ENCODE data around the gene TNS4. TPM values are rescaled to one million over a fixed set of nuclear protein-coding genes. Genes with fewer than 3 reads are reported as not detected.

The TNS4 gene
- total RNA-seq, 1 donor from 2014 or later: not detected

- Mint-ChIP-seq H3K36me3 (no peaks in the 10 kb centered on the region), H3K4me1 (peaks cover 23% of the 10 kb centered on the region), H3K9me3 (peaks cover 13% of the 10 kb centered on the region), H3K27me3 (ENCODE audit: insufficient read depth, low read depth) (peaks cover 19% of the 10 kb centered on the region), H3K27ac (no peak overlapping the region), H3K4me3 (peak overlapping the region; percentile 29)
- Histone ChIP-seq H3K4me2 (no peak overlapping the region), H3K27me3 (no peaks in the 10 kb centered on the region), H3F3A (ENCODE audit: low read depth) (no peaks in the 10 kb centered on the region), H3K36me3 (no peaks in the 10 kb centered on the region), H3K4me1 (peaks cover 4% of the 10 kb centered on the region), H3K4me3 (no peak overlapping the region), H2AFZ (replicated peaks) (no peak overlapping the region), H3K79me2 (ENCODE audit: low read depth) (no peaks in the 10 kb centered on the region), H3K9ac (no peak overlapping the region), H3K9me3 (ENCODE audit: low read depth) (no peaks in the 10 kb centered on the region), H3K27ac (no peak overlapping the region), H4K20me1 (ENCODE audit: low read depth) (no peaks in the 10 kb centered on the region)
- TF ChIP-seq EZH2phosphoT487 (IDR thresholded peaks at IDR 0.05): no peak
- TF ChIP-seq CTCF (IDR thresholded peaks at IDR 0.05): no peak
- TF ChIP-seq EZH2 (IDR thresholded peaks at IDR 0.05): no peak
- no peak for DNase-seq (ENCODE audit: low spot score)
Observed at GRCh38 chr17:40473573-40474365, 27.7 kb downstream of the TNS4 start.

DNA sequence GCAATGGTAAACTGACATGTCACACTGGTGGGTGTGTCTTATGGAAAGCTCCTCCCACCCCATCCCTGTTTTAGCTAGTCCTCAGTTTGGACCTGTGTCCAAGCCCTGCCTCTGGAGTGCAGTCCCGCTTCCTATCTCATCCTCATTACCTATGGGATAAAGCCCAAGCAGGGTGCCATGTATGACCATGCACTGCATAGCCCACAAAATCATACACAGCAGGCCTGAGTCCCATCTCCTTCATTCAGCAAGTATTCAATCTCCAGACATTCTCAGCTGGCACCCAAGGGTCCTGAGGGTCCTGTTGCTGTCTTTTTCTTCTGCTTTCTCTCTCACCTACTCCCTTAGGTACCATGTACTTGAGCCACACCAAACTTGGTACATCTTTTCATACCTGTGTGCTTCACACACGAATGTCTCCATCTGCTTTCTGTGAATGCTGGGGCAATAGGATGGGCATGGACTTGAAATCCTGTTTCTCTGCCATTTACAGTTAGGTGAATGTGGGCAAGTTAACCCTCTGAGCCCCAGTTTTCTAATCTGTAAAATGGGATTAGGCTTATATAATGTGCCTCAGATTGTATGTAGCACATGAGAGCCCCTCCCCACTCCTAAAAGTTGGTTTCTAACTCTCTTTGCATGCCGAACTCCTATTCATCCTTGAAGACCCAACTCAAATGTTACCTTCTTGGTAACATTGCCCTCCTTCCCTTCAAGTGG is 28.5 kb downstream of the TNS4 start:
- Histone ChIP-seq H3K27ac (no peak overlapping the region), H3K4me1 (peaks cover 4% of the 10 kb centered on the region), H3K4me3 (no peak overlapping the region), H2AFZ (replicated peaks) (no peak overlapping the region), H4K20me1 (ENCODE audit: low read depth) (no peaks in the 10 kb centered on the region), H3K79me2 (ENCODE audit: low read depth) (no peaks in the 10 kb centered on the region), H3K27me3 (no peaks in the 10 kb centered on the region), H3K9ac (no peak overlapping the region), H3K9me3 (ENCODE audit: low read depth) (no peaks in the 10 kb centered on the region), H3F3A (ENCODE audit: low read depth) (no peaks in the 10 kb centered on the region), H3K36me3 (no peaks in the 10 kb centered on the region), H3K4me2 (no peak overlapping the region)
- TF ChIP-seq CTCF (IDR thresholded peaks at IDR 0.05) (no peak), EZH2phosphoT487 (IDR thresholded peaks at IDR 0.05) (no peak), EZH2 (IDR thresholded peaks at IDR 0.05) (no peak)
- peaks cover 13% of the 10 kb centered on the region for H3K9me3 Mint-ChIP-seq
- DNase-seq (ENCODE audit: low spot score): no peak
- no peak overlapping the region for H3K4me3 Mint-ChIP-seq
- H3K27me3 Mint-ChIP-seq (ENCODE audit: insufficient read depth, low read depth): peaks cover 24% of the 10 kb centered on the region
- peaks cover 23% of the 10 kb centered on the region for H3K4me1 Mint-ChIP-seq
- no peak overlapping the region for H3K27ac Mint-ChIP-seq
- no peaks in the 10 kb centered on the region for H3K36me3 Mint-ChIP-seq

DNA sequence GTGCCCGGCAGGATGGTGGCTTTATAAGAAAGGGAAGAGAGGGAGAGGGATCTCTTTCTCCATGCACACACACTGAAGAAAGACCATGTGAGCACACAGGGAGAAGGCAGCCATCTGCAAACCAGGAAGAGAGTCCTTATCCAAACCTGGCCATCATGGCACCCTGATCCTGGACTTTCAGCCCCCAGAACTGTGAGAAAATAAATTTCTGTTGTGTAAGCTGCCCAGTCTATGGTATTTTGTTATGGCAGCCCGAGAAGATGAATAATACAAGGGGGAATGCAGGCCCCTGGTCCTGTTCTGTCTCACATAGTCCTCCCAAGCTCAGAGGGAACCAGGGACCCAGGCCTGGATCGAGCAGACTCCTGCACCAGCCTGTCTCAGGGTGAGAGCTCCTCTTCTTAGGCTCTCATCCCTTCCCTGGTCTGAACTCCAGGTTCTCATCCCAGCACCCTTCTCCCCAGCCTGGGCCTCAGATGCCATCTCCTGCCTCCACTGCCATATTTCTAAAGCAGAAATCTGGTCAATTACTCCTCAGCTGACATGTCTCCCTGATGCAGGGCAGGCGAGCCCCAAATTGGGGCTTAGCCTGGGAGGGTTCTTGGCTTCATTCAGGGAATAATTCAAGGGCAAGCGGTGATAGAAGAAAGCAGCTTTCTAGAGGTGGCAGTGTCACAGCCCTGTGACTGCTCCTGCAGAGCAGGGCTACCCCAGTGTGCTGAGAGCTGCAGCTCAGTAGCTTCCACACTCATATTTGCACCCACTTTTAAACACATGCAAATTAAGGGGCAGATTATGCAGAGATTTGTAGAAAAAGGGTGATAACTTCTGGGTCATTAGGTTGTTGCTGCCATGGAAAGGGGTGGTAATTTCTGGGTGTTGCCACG is 29.3 kb downstream of the TNS4 start:
- no peaks in the 10 kb centered on the region for H3K36me3 ChIP-seq
- Mint-ChIP-seq H3K4me1 (peaks cover 23% of the 10 kb centered on the region), H3K27ac (no peak overlapping the region), H3K9me3 (peaks cover 13% of the 10 kb centered on the region), H3K27me3 (ENCODE audit: insufficient read depth, low read depth) (peaks cover 24% of the 10 kb centered on the region), H3K4me3 (no peak overlapping the region), H3K36me3 (no peaks in the 10 kb centered on the region)
- H3F3A ChIP-seq (ENCODE audit: low read depth): no peaks in the 10 kb centered on the region
- no peaks in the 10 kb centered on the region for H3K9me3 ChIP-seq (ENCODE audit: low read depth)
- H3K4me3 ChIP-seq: no peak overlapping the region
- peaks cover 4% of the 10 kb centered on the region for H3K4me1 ChIP-seq
- no peak for DNase-seq (ENCODE audit: low spot score)
- no peaks in the 10 kb centered on the region for H3K27me3 ChIP-seq
- TF ChIP-seq EZH2 (IDR thresholded peaks at IDR 0.05): no peak
- no peak for TF ChIP-seq CTCF (IDR thresholded peaks at IDR 0.05)
- TF ChIP-seq EZH2phosphoT487 (IDR thresholded peaks at IDR 0.05): no peak
- H3K4me2 ChIP-seq: no peak overlapping the region
- no peaks in the 10 kb centered on the region for H3K79me2 ChIP-seq (ENCODE audit: low read depth)
- no peak overlapping the region for H3K9ac ChIP-seq
- no peaks in the 10 kb centered on the region for H4K20me1 ChIP-seq (ENCODE audit: low read depth)
- H2AFZ ChIP-seq (replicated peaks): no peak overlapping the region
- no peak overlapping the region for H3K27ac ChIP-seq
